HEK293 (cell line): ENCODE data around the gene ZNF215.

Experiments used
- BCL11A ChIP-seq: fragments of 450-650 bp; formaldehyde crosslinking; IDR thresholded peaks from 2 replicates; pipeline ENCODE4 v1.5.1; 2016; ENCODE audit warnings: low read depth, missing biosample characterization, missing genetic modification characterization
- BCL11B ChIP-seq: fragments of 450-650 bp; formaldehyde crosslinking; IDR thresholded peaks from 2 replicates; pipeline ENCODE4 v1.5.1; 2016; ENCODE audit warnings: low read depth, missing biosample characterization, missing genetic modification characterization
- HOXC10 ChIP-seq: sonication (generic); formaldehyde crosslinking; IDR thresholded peaks from 2 replicates; pipeline ENCODE4 v1.8.1; 2023; ENCODE audit warnings: mild to moderate bottlenecking, missing genetic modification reagents
- IKZF3 ChIP-seq: fragments of 450-650 bp; IDR thresholded peaks from 2 replicates; pipeline ENCODE4 v1.5.0; 2018; ENCODE audit warnings: missing biosample characterization, mild to moderate bottlenecking, missing genetic modification characterization, moderate library complexity
- MZF1 ChIP-seq: fragments of 450-650 bp; formaldehyde crosslinking; IDR thresholded peaks from 2 replicates; pipeline ENCODE4 v1.5.1; 2017; ENCODE audit warnings: missing biosample characterization, missing genetic modification characterization, borderline replicate concordance
- REST ChIP-seq: fragments of 450-650 bp; formaldehyde crosslinking; IDR thresholded peaks from 2 replicates; pipeline ENCODE4 v1.5.1; 2016; ENCODE audit warnings: missing biosample characterization, missing genetic modification characterization
- ZBTB17 ChIP-seq: fragments of 450-650 bp; formaldehyde crosslinking; IDR thresholded peaks from 2 replicates; pipeline ENCODE4 v1.5.1; 2016; ENCODE audit warnings: missing biosample characterization, missing genetic modification characterization
- ZBTB26 ChIP-seq: fragments of 450-650 bp; formaldehyde crosslinking; optimal IDR thresholded peaks from 2 replicates; pipeline ENCODE3; 2016; ENCODE audit warnings: missing biosample characterization, mild to moderate bottlenecking, missing genetic modification characterization
- ZBTB44 ChIP-seq: fragments of 450-650 bp; IDR thresholded peaks from 2 replicates; pipeline ENCODE4 v1.5.1; 2018; ENCODE audit warnings: missing biosample characterization, mild to moderate bottlenecking, missing genetic modification characterization
- ZBTB8A ChIP-seq: fragments of 450-650 bp; formaldehyde crosslinking; IDR thresholded peaks from 2 replicates; pipeline ENCODE4 v1.5.1; 2016; ENCODE audit warnings: missing biosample characterization, missing genetic modification characterization
- ZEB2 ChIP-seq: fragments of 450-650 bp; formaldehyde crosslinking; IDR thresholded peaks from 2 replicates; pipeline ENCODE4 v1.5.1; 2016; ENCODE audit warnings: missing biosample characterization, missing genetic modification characterization
- ZFP41 ChIP-seq: fragments of 450-650 bp; formaldehyde crosslinking; IDR thresholded peaks from 2 replicates; pipeline ENCODE4 v1.5.1; 2016; ENCODE audit warnings: missing biosample characterization, missing genetic modification characterization, borderline replicate concordance
- ZNF132 ChIP-seq: fragments of 450-650 bp; formaldehyde crosslinking; IDR thresholded peaks from 2 replicates; pipeline ENCODE4 v1.5.1; 2017; ENCODE audit warnings: missing biosample characterization, missing genetic modification characterization, borderline replicate concordance
- ZNF169 ChIP-seq: fragments of 450-650 bp; formaldehyde crosslinking; IDR thresholded peaks from 2 replicates; pipeline ENCODE4 v1.5.1; 2016; ENCODE audit warnings: missing biosample characterization, missing genetic modification characterization
- ZNF23 ChIP-seq: fragments of 450-650 bp; formaldehyde crosslinking; IDR thresholded peaks from 2 replicates; pipeline ENCODE4 v1.5.1; 2016; ENCODE audit warnings: missing biosample characterization, missing genetic modification characterization, borderline replicate concordance
- ZNF239 ChIP-seq: fragments of 450-650 bp; formaldehyde crosslinking; IDR thresholded peaks from 2 replicates; pipeline ENCODE4 v1.5.1; 2016; ENCODE audit warnings: missing biosample characterization, missing genetic modification characterization
- ZNF292 ChIP-seq: fragments of 450-650 bp; formaldehyde crosslinking; IDR thresholded peaks from 2 replicates; pipeline ENCODE4 v1.5.1; 2016; ENCODE audit warnings: low read depth, missing biosample characterization, missing genetic modification characterization, borderline replicate concordance
- ZNF335 ChIP-seq: fragments of 450-650 bp; formaldehyde crosslinking; conservative IDR thresholded peaks from 2 replicates; pipeline ENCODE4 v1.5.1; 2016; ENCODE audit warnings: missing biosample characterization, missing genetic modification characterization
- ZNF366 ChIP-seq: fragments of 450-650 bp; formaldehyde crosslinking; conservative IDR thresholded peaks from 2 replicates; pipeline ENCODE4 v1.5.1; 2016; ENCODE audit warnings: missing biosample characterization, missing genetic modification characterization
- ZNF416 ChIP-seq: fragments of 450-650 bp; formaldehyde crosslinking; IDR thresholded peaks from 2 replicates; pipeline ENCODE4 v1.5.1; 2016; ENCODE audit warnings: missing biosample characterization, missing genetic modification characterization
- ZNF518A ChIP-seq: fragments of 450-650 bp; formaldehyde crosslinking; conservative IDR thresholded peaks from 2 replicates; pipeline ENCODE4 v1.5.1; 2016; ENCODE audit warnings: low read depth, missing biosample characterization, missing genetic modification characterization
- ZNF560 ChIP-seq: fragments of 450-650 bp; formaldehyde crosslinking; IDR thresholded peaks from 2 replicates; pipeline ENCODE4 v1.5.1; 2017; ENCODE audit warnings: missing biosample characterization, missing genetic modification characterization, borderline replicate concordance
- ZNF600 ChIP-seq: fragments of 450-650 bp; formaldehyde crosslinking; IDR thresholded peaks from 2 replicates; pipeline ENCODE4 v1.5.1; 2016; ENCODE audit warnings: missing biosample characterization, missing genetic modification characterization
- ZNF692 ChIP-seq: fragments of 450-650 bp; formaldehyde crosslinking; IDR thresholded peaks from 2 replicates; pipeline ENCODE4 v1.5.1; 2016; ENCODE audit warnings: missing biosample characterization, missing genetic modification characterization
- ZNF777 ChIP-seq: fragments of 450-650 bp; formaldehyde crosslinking; IDR thresholded peaks from 2 replicates; pipeline ENCODE4 v1.5.1; 2017; ENCODE audit warnings: missing biosample characterization, missing genetic modification characterization, borderline replicate concordance
- ZNF843 ChIP-seq: fragments of 450-650 bp; formaldehyde crosslinking; IDR thresholded peaks from 2 replicates; pipeline ENCODE4 v1.5.1; 2016; ENCODE audit warnings: missing biosample characterization, missing genetic modification characterization

ZNF215 gene

GRCh38 chr11:6926208-6927029 lies at the start of gene ZNF215 (continued):
- TF ChIP-seq REST (0 out of 2 replicates have a peak, but pooled peaks have one; percentile 10), ZNF292 (tag by site-specific recombination) (no peak), ZNF518A (peak; percentile 58; the same call in 1 of the 2 replicates), ZNF416 (tag by site-specific recombination) (no peak), ZNF560 (tag by site-specific recombination) (no peak), ZNF23 (tag by site-specific recombination) (no peak), ZBTB17 (tag by site-specific recombination) (peak; percentile 76), ZBTB26 (tag by site-specific recombination) (peak; percentile 62), HOXC10 (CRISPR knock-in tag) (no peak), BCL11A (tag by site-specific recombination) (no peak), MZF1 (tag by site-specific recombination) (no peak), ZNF366 (tag by site-specific recombination) (peak; percentile 24; the same call in 1 of the 2 replicates), ZFP41 (tag by site-specific recombination) (no peak), IKZF3 (tag by site-specific recombination) (no peak), ZEB2 (tag by site-specific recombination) (peak; percentile 51), BCL11B (tag by site-specific recombination) (no peak), ZBTB8A (tag by site-specific recombination) (peak; percentile 41; the same call in 1 of the 2 replicates), ZNF169 (tag by site-specific recombination) (no peak), ZNF239 (tag by site-specific recombination) (no peak), ZBTB44 (tag by site-specific recombination) (0 out of 2 replicates have a peak, but pooled peaks have one; percentile 21), ZNF600 (peak; percentile 90), ZNF335 (peak; percentile 57), ZNF777 (peak; percentile 44; the same call in 1 of the 2 replicates), ZNF843 (tag by site-specific recombination) (no peak), ZNF132 (tag by site-specific recombination) (no peak), ZNF692 (tag by site-specific recombination) (0 out of 2 replicates have a peak, but pooled peaks have one; percentile 32)
